HG02623 (cell line): ENCODE data around the gene TXNRD1.
"Not testable (repeated sequence)": the region's sequence is repeated elsewhere in the genome, so short reads cannot be mapped to it uniquely, and the experiment has no call there.

Source experiments
- ATAC-seq: cut with Tn5 transposase; IDR thresholded peaks from one replicate; pipeline ENCODE4 v1.9.1; 2021; ENCODE audit warnings: moderate library complexity; ENCODE audit not compliant: unreplicated experiment

TXNRD1 gene

GRCh38 chr12:104319918-104320626, 104.5 kb downstream of the TXNRD1 start:
- no peak for ATAC-seq

GRCh38 chr12:104320627-104321024, 105.0 kb downstream of the TXNRD1 start:
- ATAC-seq, result no peak

GRCh38 chr12:104321949-104322348, 106.4 kb downstream of the TXNRD1 start:
- ATAC-seq, result no peak

GRCh38 chr12:104322533-104322932, 107.0 kb downstream of the TXNRD1 start:
- ATAC-seq, result not testable (repeated sequence)

- ATAC-seq, result no peak
Observed at GRCh38 chr12:104323899-104324298, 108.3 kb downstream of the TXNRD1 start.

- ATAC-seq, result not testable (repeated sequence)
Observed at GRCh38 chr12:104328278-104328677, 112.7 kb downstream of the TXNRD1 start.

- ATAC-seq, result no peak
Observed at GRCh38 chr12:104328790-104329189, 113.2 kb downstream of the TXNRD1 start.

GRCh38 chr12:104329707-104330532, 114.3 kb downstream of the TXNRD1 start:
- no peak for ATAC-seq

GRCh38 chr12:104331376-104331775, 115.8 kb downstream of the TXNRD1 start:
- ATAC-seq, result no peak

GRCh38 chr12:104332273-104332672, 116.7 kb downstream of the TXNRD1 start:
- not testable (repeated sequence) for ATAC-seq

- ATAC-seq, result no peak
Observed at GRCh38 chr12:104333692-104334255, 118.2 kb downstream of the TXNRD1 start.

- no peak for ATAC-seq
Observed at GRCh38 chr12:104334581-104334980, 119.0 kb downstream of the TXNRD1 start.

GRCh38 chr12:104336115-104336514, 120.5 kb downstream of the TXNRD1 start:
- ATAC-seq, result no peak

GRCh38 chr12:104337030-104337558, 121.5 kb downstream of the TXNRD1 start:
- ATAC-seq, result no peak

GRCh38 chr12:104339663-104340062, 124.1 kb downstream of the TXNRD1 start:
- no peak for ATAC-seq

GRCh38 chr12:104340177-104340576, 124.6 kb downstream of the TXNRD1 start:
- ATAC-seq, result no peak

GRCh38 chr12:104340925-104341611, 125.5 kb downstream of the TXNRD1 start:
- ATAC-seq, result no peak

GRCh38 chr12:104342147-104342546, 126.6 kb downstream of the TXNRD1 start:
- ATAC-seq, result no peak

GRCh38 chr12:104342635-104343249, 127.2 kb downstream of the TXNRD1 start:
- no peak for ATAC-seq

GRCh38 chr12:104344682-104345081, 129.1 kb downstream of the TXNRD1 start:
- no peak for ATAC-seq
